Endothelial cell of umbilical vein (primary cell): ENCODE measurements around the gene ACTL8. TPM values are rescaled to one million over a fixed set of nuclear protein-coding genes. Genes with fewer than 3 reads are reported as not detected.

Experiments used
- BruUV-seq: library from RNA; stranded (reverse); fragments of 400-500 nt; replicated peaks from 2 replicates; lab custom pipeline; 2021; lab: Mats Ljungman, UMichigan
- CTCF ChIA-PET: fragments of 300-600, 350-600 bp; sonication (Branson Sonifier 250); formaldehyde crosslinking; loops from one replicate; lab custom pipeline; 2021; ENCODE audit warnings: antibody characterized with exemption, inconsistent platforms; lab: Charles Lee
- POLR2A ChIA-PET: fragments of 300-600, 350-600 bp; sonication (Branson Sonifier 250); formaldehyde crosslinking; loops from one replicate; lab custom pipeline; 2021; ENCODE audit warnings: antibody characterized with exemption, inconsistent platforms; lab: Charles Lee
- DNase-seq: peaks from one replicate; pipeline ENCODE4 v3.0.0-alpha.2; 2011; ENCODE audit warnings: low read depth, low spot score
- FAIRE-seq: peaks from 2 replicates; lab custom pipeline; 2011; peaks lifted over from hg19 to GRCh38; lab: Jason Lieb, UNC
- H2AFZ ChIP-seq: 2 replicates; pipeline ENCODE4 v1.6.0; 2012; ENCODE audit warnings: low read depth, low read length, control low read depth, inconsistent platforms
- H3K27ac ChIP-seq: 2 replicates; pipeline ENCODE4 v1.5.1; 2011; ENCODE audit warnings: low read depth, mild to moderate bottlenecking, control low read depth, low read length, moderate library complexity; ENCODE audit not compliant: insufficient read depth
- H3K27me3 ChIP-seq, 2 experiments: 2 replicates each; pipeline versions ENCODE4 v1.6.0 to v1.6.1; 2011; ENCODE audit warnings: low read length in 2 of 2, mixed read lengths in 1 of 2; ENCODE audit not compliant: control insufficient read depth in 2 of 2, insufficient read depth in 2 of 2
- H3K36me3 ChIP-seq, 2 experiments: 2 replicates in 1 of 2; 3 replicates in 1 of 2; pipeline ENCODE4 v1.5.1; 2011; ENCODE audit warnings: low read length in 2 of 2, mild to moderate bottlenecking in 1 of 2, moderate library complexity in 1 of 2; ENCODE audit not compliant: control insufficient read depth in 2 of 2, insufficient read depth in 2 of 2; ENCODE audit errors: extremely low read depth in 1 of 2
- H3K4me1 ChIP-seq: 3 replicates; pipeline ENCODE4 v1.5.1; 2011; ENCODE audit warnings: mild to moderate bottlenecking, low read length; ENCODE audit not compliant: control insufficient read depth, insufficient read depth; ENCODE audit errors: extremely low read depth
- H3K4me2 ChIP-seq: 2 replicates; pipeline ENCODE4 v1.6.1; 2011; ENCODE audit warnings: low read length, control low read depth, mixed read lengths; ENCODE audit not compliant: insufficient read depth
- H3K4me3 ChIP-seq, 3 experiments: fragments of 200-600 bp in 1 of 3; sonication (generic), shearing (Covaris generic) in 1 of 3; replicated peaks in 1 of 3; 2 replicates each; pipeline ENCODE4 v1.5.1; 2011 to 2016; ENCODE audit warnings: control low read depth in 3 of 3, low read length in 3 of 3, mild to moderate bottlenecking in 2 of 3, inconsistent platforms in 1 of 3, low read depth in 1 of 3, moderate library complexity in 1 of 3; ENCODE audit not compliant: insufficient read depth in 1 of 3
- H3K79me2 ChIP-seq: 2 replicates; pipeline ENCODE4 v1.6.0; 2012; ENCODE audit warnings: low read length, inconsistent platforms; ENCODE audit not compliant: control insufficient read depth, insufficient read depth
- H3K9ac ChIP-seq: replicated peaks from 2 replicates; pipeline ENCODE3; 2011; ENCODE audit warnings: low read length, control low read depth; ENCODE audit not compliant: insufficient read depth; ENCODE audit errors: extremely low read depth
- H3K9me1 ChIP-seq: replicated peaks from 3 replicates; pipeline ENCODE4 v1.6.0; 2011; ENCODE audit warnings: mild to moderate bottlenecking, low read length; ENCODE audit not compliant: control insufficient read depth, insufficient read depth; ENCODE audit errors: extremely low read depth
- H3K9me3 ChIP-seq: replicated peaks from 2 replicates; pipeline ENCODE4 v1.5.1; 2012; ENCODE audit warnings: low read length, inconsistent platforms; ENCODE audit not compliant: control insufficient read depth, insufficient read depth
- H4K20me1 ChIP-seq: replicated peaks from 2 replicates; pipeline ENCODE3; 2011; ENCODE audit warnings: mild to moderate bottlenecking, low read length; ENCODE audit not compliant: control insufficient read depth, insufficient read depth; ENCODE audit errors: extremely low read depth
- CTCF ChIP-seq, 2 donors: IDR thresholded peaks; 1 replicate in 1 of 2; 2 replicates in 1 of 2; pipeline ENCODE4 v1.5.1; 2011; ENCODE audit warnings: low read length in 2 of 2, mild to moderate bottlenecking in 2 of 2, moderate library complexity in 2 of 2, control low read depth in 1 of 2, inconsistent platforms in 1 of 2, low read depth in 1 of 2; ENCODE audit not compliant: insufficient read depth in 1 of 2; ENCODE audit errors: extremely low read depth in 1 of 2
- EZH2 ChIP-seq: IDR thresholded peaks from 2 replicates; pipeline ENCODE4 v1.6.1; 2012; ENCODE audit warnings: borderline replicate concordance, low read depth, mild to moderate bottlenecking, moderate library complexity, low read length, inconsistent platforms; ENCODE audit not compliant: severe bottlenecking
- FOS ChIP-seq: IDR thresholded peaks from 2 replicates; pipeline ENCODE4 v1.6.1; 2011; ENCODE audit warnings: mild to moderate bottlenecking, low read length, moderate library complexity, borderline replicate concordance; ENCODE audit not compliant: insufficient read depth
- GATA2 ChIP-seq: IDR thresholded peaks from 2 replicates; pipeline ENCODE4 v1.7.0; 2011; ENCODE audit warnings: low read depth, mild to moderate bottlenecking, moderate library complexity, mixed read lengths, low read length; ENCODE audit not compliant: insufficient read length, insufficient read depth
- JUN ChIP-seq: IDR thresholded peaks from 2 replicates; pipeline ENCODE4 v1.6.1; 2011; ENCODE audit warnings: borderline replicate concordance, low read depth; ENCODE audit not compliant: insufficient read length, insufficient read depth
- MAX ChIP-seq: IDR thresholded peaks from 2 replicates; pipeline ENCODE4 v1.6.1; 2011; ENCODE audit not compliant: insufficient read depth, insufficient read length
- MYC ChIP-seq: IDR thresholded peaks from one replicate; pipeline ENCODE4 v1.6.1; 2011; ENCODE audit warnings: mild to moderate bottlenecking, low read depth, low read length
- POLR2A ChIP-seq: IDR thresholded peaks from 2 replicates; pipeline ENCODE4 v1.6.1; 2012; ENCODE audit warnings: low read depth, mild to moderate bottlenecking, control low read depth, low read length
- POLR2AphosphoS5 ChIP-seq: IDR thresholded peaks from 2 replicates; pipeline ENCODE4 v1.6.1; 2012; ENCODE audit warnings: low read depth, mild to moderate bottlenecking, control low read depth, low read length, moderate library complexity; ENCODE audit not compliant: insufficient read depth
- dilution Hi-C: fragments of 300-500 bp; cut with MboI; formaldehyde crosslinking; loops from one replicate; pipeline ENCODE4 v1.15.0; 2019; ENCODE audit warnings: low sequenced_read_pairs; ENCODE audit not compliant: extremely low pct_ligation_motif_present
- intact Hi-C: fragments of 100-400 bp; cut with micrococcal nuclease; formaldehyde crosslinking; loops from one replicate; pipeline ENCODE4 v1.10.0; 2022
- polyA plus RNA-seq, 4 experiments: library from polyadenylated mRNA; depleted of rRNA in 3 of 4; stranded (reverse) in 3 of 4; unstranded in 1 of 4; fragments of >200 nt; gene quantifications; 2 replicates each; pipeline versions ENCODE4 v1.2.1 to v1.2.3, GENCODE V29; 2011 to 2012; ENCODE audit warnings: missing spikeins in 1 of 4
- total RNA-seq: library from RNA; stranded (reverse); gene quantifications from 2 replicates; pipeline ENCODE4 v1.2.3, GENCODE V29; 2021

Gene ACTL8
- total and polyA plus RNA-seq, 2 donors (not counting 3 experiments of a cell fraction or from before 2014, with no cell fraction given) = not detected

- Histone ChIP-seq H3K4me3 (no peak overlapping the region), H3K79me2 (no peaks in the 10 kb centered on the region), H3K9me3 (peaks cover 2% of the 10 kb centered on the region), H3K9ac (no peak overlapping the region), H3K4me2 (no peak overlapping the region), H2AFZ (no peak overlapping the region), H3K36me3 (no peaks in the 10 kb centered on the region), H4K20me1 (no peaks in the 10 kb centered on the region), H3K27ac (no peak overlapping the region), H3K9me1 (no peaks in the 10 kb centered on the region), H3K4me1 (no peaks in the 10 kb centered on the region), H3K27me3 (no peaks in the 10 kb centered on the region)
- TF ChIP-seq POLR2A (no peak), FOS (no peak), EZH2 (no peak), GATA2 (no peak), POLR2AphosphoS5 (no peak), MAX (no peak), CTCF (IDR thresholded peaks at IDR 0.05; ENCODE audit: extremely low read depth in 1 of 2, insufficient read depth in 1 of 2, low read depth in 1 of 2, low read length in 2 of 2) (no peak), JUN (no peak), MYC (no peak)
- dilution Hi-C loops (no loop called here), intact Hi-C loops (no loop called here)
- ChIA-PET POLR2A (no interaction called here), CTCF (no interaction called here)
- DNase-seq = no peak
- BruUV-seq = no TSS peak
- FAIRE-seq = no peak
Measured at GRCh38 chr1:17860812-17861211, 105.7 kb downstream of the ACTL8 start.
